ENCODE data around the gene ZNF217.

Gene ZNF217

DNA sequence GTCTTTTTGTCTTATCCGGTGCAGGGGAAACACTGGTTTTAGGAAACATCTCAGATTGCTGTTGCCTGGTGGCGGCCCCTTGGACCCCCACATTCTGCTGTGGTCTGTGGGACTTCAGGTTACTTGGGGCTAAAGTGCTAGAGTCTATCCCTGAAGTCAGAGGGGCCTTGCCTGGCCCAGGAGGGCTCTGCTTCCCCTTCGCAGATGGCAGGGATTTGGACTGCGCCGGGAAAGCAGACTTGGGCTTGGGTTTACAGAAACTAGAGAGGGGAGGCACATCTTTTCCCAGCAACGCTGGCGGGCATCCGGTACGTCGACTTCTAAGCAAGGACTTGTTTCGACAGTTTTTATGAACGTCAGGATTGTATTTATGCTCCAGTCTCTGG is 17.5 kb downstream of the ZNF217 start:
- peaks cover 91% of the 10 kb centered on the region for H4K20me1 ChIP-seq (ENCODE audit: insufficient read depth)
- TF ChIP-seq, protein P1, sequence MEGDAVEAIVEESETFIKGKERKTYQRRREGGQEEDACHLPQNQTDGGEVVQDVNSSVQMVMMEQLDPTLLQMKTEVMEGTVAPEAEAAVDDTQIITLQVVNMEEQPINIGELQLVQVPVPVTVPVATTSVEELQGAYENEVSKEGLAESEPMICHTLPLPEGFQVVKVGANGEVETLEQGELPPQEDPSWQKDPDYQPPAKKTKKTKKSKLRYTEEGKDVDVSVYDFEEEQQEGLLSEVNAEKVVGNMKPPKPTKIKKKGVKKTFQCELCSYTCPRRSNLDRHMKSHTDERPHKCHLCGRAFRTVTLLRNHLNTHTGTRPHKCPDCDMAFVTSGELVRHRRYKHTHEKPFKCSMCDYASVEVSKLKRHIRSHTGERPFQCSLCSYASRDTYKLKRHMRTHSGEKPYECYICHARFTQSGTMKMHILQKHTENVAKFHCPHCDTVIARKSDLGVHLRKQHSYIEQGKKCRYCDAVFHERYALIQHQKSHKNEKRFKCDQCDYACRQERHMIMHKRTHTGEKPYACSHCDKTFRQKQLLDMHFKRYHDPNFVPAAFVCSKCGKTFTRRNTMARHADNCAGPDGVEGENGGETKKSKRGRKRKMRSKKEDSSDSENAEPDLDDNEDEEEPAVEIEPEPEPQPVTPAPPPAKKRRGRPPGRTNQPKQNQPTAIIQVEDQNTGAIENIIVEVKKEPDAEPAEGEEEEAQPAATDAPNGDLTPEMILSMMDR (conservative IDR thresholded peaks at IDR 0.05; ENCODE audit: low read depth, low read length), result no peak
- peaks cover 77% of the 10 kb centered on the region for H3K36me3 ChIP-seq (ENCODE audit: insufficient read depth)
- no peaks in the 10 kb centered on the region for H3K27me3 ChIP-seq (ENCODE audit: insufficient read depth, low read depth)
- no peak overlapping the region for H3K27ac ChIP-seq
- H3K79me2 ChIP-seq (ENCODE audit: insufficient read depth, low read depth), result peaks cover 100% of the 10 kb centered on the region
- H3K4me3 ChIP-seq (IDR thresholded peaks at IDR 0.05; ENCODE audit: insufficient read depth, low read depth, low read length), result no peak overlapping the region
- no peak overlapping the region for H3K9ac ChIP-seq
- no peak overlapping the region; the same call in 1 of the 2 replicates for H3K4me2 ChIP-seq
- peaks cover 61% of the 10 kb centered on the region for H3K4me1 ChIP-seq (ENCODE audit: low read depth, poor library complexity, severe bottlenecking)
- H2AFZ ChIP-seq (ENCODE audit: low read depth), result no peak overlapping the region

DNA sequence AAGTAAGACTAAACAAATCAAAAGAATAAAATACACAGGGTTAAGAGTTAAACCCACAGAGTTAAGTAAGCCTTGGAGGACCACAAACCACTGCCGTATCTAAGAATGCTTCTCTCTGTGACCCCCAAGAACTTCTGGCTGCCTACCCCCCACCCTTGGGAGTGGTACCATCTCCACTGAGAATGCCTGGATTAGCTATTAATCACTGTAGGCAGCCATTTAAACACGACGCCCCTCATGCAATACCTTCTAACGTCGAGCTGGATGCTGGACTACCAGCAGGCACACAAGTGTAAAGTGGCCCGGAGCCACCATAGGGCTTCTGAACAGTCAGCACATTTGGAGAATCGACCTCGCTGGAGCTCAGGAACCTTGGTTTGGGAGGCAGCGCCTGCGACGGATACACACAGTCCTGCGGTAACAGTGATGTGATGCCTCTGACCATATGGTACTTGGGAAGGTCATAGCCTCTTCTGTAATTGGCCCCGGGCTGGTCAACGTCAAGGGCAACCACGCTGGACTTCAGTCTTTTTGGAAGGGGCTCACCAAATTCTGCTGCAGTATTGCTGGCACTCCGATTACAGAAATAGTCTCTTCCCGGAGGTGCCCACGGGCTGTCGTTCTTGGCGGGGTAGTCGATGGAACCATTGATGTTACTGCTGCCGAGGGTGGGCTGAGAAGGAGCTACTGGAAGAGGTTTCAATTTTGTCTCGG is 18.0 kb downstream of the ZNF217 start:
- peaks cover 100% of the 10 kb centered on the region for H3K79me2 ChIP-seq (ENCODE audit: insufficient read depth, low read depth)
- H2AFZ ChIP-seq (ENCODE audit: low read depth), result no peak overlapping the region
- H3K9ac ChIP-seq, result no peak overlapping the region
- H3K27ac ChIP-seq, result no peak overlapping the region
- H3K4me3 ChIP-seq (IDR thresholded peaks at IDR 0.05; ENCODE audit: insufficient read depth, low read depth, low read length), result no peak overlapping the region
- H4K20me1 ChIP-seq (ENCODE audit: insufficient read depth), result peaks cover 95% of the 10 kb centered on the region
- TF ChIP-seq, protein P1 (conservative IDR thresholded peaks at IDR 0.05; ENCODE audit: low read depth, low read length), result no peak
- H3K4me1 ChIP-seq (ENCODE audit: low read depth, poor library complexity, severe bottlenecking), result peaks cover 61% of the 10 kb centered on the region
- H3K36me3 ChIP-seq (ENCODE audit: insufficient read depth), result peaks cover 75% of the 10 kb centered on the region
- H3K4me2 ChIP-seq, result no peak overlapping the region; the same call in 1 of the 2 replicates
- H3K27me3 ChIP-seq (ENCODE audit: insufficient read depth, low read depth), result no peaks in the 10 kb centered on the region

DNA sequence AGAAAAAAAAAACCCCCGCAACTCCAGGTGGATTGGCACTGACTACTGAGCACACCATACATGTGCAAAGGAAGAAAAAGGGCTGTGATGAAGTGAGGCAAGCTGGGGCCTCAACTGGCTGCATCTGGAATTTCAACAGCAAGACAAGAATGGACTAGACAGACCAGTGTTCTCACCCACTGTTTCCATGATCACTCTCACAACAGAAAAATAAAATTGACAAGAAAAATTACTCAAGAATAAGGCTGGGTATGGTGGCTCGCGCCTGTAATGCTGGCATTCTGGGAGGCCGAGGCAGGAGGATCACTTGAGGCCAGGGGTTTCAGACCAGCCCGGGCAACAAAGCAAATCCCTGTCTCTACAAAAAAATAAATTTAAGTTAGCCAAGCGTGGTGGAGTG is 18.8 kb downstream of the ZNF217 start:
- TF ChIP-seq, protein P1 (conservative IDR thresholded peaks at IDR 0.05; ENCODE audit: low read depth, low read length), result no peak
- H3K27ac ChIP-seq, result no peak overlapping the region
- no peaks in the 10 kb centered on the region for H3K27me3 ChIP-seq (ENCODE audit: insufficient read depth, low read depth)
- no peak overlapping the region for H2AFZ ChIP-seq (ENCODE audit: low read depth)
- peaks cover 91% of the 10 kb centered on the region for H4K20me1 ChIP-seq (ENCODE audit: insufficient read depth)
- no peak overlapping the region for H3K9ac ChIP-seq
- peaks cover 61% of the 10 kb centered on the region for H3K4me1 ChIP-seq (ENCODE audit: low read depth, poor library complexity, severe bottlenecking)
- no peak overlapping the region for H3K4me2 ChIP-seq
- H3K36me3 ChIP-seq (ENCODE audit: insufficient read depth), result peaks cover 75% of the 10 kb centered on the region
- H3K4me3 ChIP-seq (IDR thresholded peaks at IDR 0.05; ENCODE audit: insufficient read depth, low read depth, low read length), result no peak overlapping the region
- H3K79me2 ChIP-seq (ENCODE audit: insufficient read depth, low read depth), result peaks cover 100% of the 10 kb centered on the region

DNA sequence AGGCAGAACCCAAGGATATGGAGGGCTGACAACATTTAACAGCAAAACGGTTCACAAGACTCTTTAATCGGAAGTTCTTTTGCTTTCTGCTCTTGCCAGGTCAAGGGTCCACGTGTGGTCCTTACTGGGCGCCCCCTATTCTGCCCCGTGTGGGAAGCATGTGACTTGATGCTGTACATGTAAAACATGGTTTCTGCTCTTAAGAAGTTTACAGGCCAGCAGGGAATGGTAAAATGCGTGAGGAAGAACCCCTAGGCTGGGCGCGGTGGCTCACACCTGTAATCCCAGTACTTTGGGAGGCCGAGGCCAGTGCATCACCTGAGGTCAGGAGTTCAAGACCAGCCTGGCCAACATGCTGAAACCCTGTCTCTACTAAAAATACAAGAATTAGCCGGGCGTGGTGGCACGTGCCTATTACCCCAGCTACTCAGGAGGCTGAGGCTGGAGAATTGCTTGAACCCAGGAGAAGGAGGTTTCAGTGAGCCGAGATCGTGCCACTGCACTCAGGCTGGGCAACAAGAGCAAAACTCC is 19.3 kb downstream of the ZNF217 start:
- H3K9ac ChIP-seq, result no peak overlapping the region
- H3K4me1 ChIP-seq (ENCODE audit: low read depth, poor library complexity, severe bottlenecking), result peaks cover 61% of the 10 kb centered on the region
- peaks cover 91% of the 10 kb centered on the region for H4K20me1 ChIP-seq (ENCODE audit: insufficient read depth)
- no peak overlapping the region for H3K4me3 ChIP-seq (IDR thresholded peaks at IDR 0.05; ENCODE audit: insufficient read depth, low read depth, low read length)
- no peak overlapping the region for H2AFZ ChIP-seq (ENCODE audit: low read depth)
- TF ChIP-seq, protein P1 (conservative IDR thresholded peaks at IDR 0.05; ENCODE audit: low read depth, low read length), result no peak
- peaks cover 100% of the 10 kb centered on the region for H3K79me2 ChIP-seq (ENCODE audit: insufficient read depth, low read depth)
- H3K4me2 ChIP-seq, result no peak overlapping the region
- no peaks in the 10 kb centered on the region for H3K27me3 ChIP-seq (ENCODE audit: insufficient read depth, low read depth)
- H3K36me3 ChIP-seq (ENCODE audit: insufficient read depth), result peaks cover 80% of the 10 kb centered on the region
- no peak overlapping the region for H3K27ac ChIP-seq

Measured in KMS-11 (cell line).